Measurements from ENCODE around the gene PLA2G4C.
A peak's percentile ranks its signal among the peaks of the same experiment; 100 is the strongest.
"Not testable (repeated sequence)": the region's sequence is repeated elsewhere in the genome, so short reads cannot be mapped to it uniquely, and the experiment has no call there.

PLA2G4C gene

DNA sequence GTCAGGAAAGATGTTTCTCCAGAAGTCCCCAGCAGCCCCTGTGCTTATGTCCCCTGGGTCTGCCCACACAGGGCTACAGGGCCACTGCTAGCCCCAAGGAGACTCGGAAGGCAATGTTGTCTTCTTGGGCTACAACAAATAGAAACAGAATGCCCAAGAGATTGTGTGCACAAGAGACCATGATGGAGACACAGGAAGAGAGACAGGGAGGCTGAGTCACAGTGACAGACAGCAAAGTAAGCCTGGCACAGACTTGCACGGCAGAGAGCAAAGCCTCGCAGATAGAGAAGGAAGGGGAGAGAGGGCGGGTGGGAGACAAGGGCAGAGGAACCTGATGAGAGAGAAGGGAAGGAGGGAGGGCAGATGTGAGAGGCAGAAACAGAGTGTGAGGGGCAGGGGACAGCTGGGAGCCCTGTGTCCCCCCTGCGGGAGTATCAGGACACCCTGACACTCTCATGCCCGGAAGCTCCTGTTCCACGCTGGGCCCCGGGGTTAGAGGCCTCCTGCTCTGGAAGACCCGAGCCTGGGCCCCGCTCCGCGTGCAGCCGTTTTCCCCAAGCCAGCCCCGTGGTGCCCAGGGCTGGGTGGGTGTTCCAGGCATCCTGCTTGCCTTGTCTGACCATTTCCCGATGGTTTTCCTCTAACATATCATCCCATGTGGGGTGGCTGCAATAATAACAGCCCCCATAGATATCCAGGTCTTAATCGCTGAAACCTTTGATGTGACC lies 2.7 kb upstream of the PLA2G4C start:
- peak in 1 of 51 donors; percentile 21 for DNase-seq

DNA sequence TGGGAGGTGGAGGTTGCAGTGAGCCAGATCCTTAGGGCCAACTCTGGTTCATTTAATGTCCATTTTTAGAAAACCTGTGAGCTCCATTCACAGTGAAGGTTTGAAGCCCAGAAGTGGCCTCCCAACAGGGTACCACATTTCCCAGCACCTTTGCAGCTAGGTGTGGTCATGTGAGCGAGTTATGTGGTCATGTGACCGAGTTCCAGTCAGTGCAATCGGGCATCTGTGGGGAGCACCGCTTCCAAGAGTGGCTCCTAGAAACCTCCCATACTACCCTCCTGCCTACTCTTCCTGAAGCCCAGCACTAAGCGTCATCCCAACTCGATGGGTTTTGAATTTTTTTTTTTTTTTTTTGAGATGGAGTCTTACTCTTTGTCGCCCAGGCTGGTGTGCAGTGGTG lies 663 bp upstream of the PLA2G4C start:
- DNase-seq = peak in 1 of 51 donors; percentile 7

DNA sequence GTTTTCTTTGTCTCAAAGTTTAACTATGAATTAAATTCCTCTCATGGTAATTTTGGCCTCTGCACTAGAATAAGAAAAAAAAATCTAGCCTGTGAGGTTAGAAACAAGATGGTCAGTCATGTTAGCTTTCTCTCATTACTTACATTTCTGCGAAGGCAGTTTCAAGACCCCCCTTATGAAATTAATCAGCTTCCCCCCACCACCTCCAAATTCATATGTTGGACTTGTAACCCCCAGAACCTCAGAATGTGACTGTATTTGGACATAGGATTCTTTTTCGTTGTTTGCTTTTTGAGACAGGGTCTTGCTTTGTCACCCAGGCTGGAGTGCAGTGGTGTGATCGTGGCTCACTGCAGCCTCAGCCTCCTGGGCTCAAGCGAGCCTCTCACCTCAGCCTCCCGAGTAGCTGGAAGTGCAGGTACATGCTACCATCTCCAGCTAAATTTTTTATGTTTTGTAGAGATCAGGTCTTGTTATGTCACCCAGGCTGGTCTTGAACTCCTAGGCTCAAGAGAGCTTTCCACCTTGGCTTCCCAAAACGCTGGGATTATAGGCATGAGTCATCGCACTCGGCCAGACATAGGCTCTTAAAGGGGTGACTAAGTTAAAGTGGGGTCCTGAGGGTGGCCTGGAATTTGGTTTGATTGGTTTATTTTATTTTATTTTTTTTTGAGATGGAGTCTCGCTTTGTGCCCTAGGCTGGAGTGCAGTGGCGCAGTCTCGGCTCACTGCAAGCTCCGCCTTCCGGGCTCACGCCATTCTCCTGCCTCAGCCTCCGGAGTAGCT lies 1.4 kb downstream of the PLA2G4C start:
- DNase-seq = no peak

DNA sequence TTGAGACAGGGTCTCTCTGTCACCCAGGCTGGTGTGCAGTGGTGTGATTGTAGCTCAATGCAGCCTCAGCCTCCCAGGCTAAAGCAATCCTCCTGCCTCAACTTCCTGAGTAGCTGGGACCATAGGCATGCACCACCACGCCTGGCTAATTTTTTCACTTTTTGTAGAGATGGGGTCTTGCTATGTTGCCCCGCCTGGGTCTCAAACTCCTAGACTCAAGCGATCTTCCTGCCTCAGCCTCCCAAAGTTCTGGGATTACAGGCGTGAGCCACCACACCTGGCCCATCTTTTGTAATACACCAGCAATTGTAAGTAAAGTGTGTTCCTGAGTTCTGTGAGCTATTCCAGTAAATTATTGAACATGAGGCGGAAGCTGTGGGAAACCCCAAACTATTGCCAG lies 6.7 kb downstream of the PLA2G4C start:
- no peak for DNase-seq

DNA sequence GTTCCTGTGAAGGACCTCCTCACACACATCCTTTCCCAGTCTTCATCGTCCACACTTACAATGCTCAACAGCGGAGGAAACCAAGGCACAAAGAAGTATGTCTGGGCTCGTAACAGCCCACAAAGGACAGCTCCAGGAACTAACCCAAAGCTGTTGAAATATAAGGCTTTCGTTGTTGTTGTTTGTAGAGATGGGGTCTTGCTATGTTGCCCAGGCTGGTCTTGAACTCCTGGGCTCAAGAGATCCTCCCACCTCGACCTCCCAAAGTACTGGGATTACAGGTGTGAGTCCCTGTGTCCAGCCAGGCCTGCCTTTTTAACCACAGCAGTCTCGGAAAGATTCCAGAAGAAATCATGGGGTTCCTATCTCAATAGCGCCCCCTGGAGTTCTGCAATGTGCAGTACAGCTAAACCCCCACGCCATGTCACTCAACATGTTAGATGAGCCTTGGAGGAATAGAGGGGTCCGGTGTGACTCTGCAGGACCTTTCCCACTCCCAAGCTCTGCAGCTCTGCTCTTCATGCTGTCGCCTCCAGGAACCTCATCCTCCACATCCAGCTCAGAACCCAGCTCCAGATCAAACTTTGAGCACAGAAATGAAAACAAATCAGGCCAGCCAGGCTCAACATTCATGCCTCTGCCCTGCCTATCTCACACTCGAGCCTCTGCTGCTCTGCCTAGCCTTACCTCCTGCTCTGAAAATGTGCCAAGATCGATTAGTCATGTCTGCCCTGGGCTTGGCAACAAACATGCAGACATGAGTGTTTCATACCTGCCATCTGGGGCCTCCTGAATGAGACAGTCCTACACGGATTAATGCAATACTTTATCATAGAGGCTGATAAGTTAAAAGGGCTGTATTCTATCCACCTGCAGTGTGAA lies 7.5 kb downstream of the PLA2G4C start:
- no peak for DNase-seq

DNA sequence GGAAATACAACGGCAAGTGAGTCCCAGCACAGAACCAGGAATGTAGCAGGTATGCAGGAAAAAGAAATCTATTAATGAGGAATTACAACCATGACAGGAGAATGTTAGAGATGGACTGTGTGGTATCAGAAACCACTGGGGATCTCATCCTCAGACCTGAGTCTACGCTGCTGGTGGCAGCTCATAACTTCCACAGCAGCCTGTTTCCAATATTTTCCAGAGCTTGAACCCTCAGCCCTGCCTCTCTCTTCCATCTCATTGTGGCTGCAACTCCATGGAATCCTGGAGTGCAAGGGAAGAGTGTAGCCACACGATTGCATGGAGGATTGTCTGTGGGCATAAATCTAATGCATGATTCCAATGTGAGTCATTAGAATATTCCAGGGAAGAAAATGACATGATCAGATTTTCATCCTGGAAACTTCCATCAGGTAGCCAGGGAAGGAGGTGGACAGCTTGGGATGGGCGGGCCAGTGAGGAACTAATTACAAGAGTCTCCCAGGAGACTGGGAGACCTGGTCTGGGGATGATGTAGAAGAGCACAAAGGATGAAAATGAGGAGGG lies 14.9 kb downstream of the PLA2G4C start:
- no peak for DNase-seq

DNA sequence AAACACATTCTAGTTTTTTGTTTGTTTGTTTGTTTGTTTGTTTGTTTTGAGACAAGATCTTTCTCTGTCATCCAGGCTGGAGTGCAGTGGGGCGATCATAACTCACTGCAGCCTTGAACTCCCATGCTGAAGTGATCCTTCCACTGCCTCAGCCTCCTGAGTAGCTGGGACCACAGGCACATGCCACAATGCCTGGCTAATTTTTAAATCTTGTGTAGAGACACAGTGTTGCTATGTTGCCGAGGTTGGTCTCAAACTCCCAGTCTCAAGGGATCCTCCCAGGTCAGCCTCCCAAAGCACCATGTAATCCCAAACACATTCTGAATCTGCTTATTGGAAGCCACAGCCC lies 15.8 kb downstream of the PLA2G4C start:
- no peak for DNase-seq

DNA sequence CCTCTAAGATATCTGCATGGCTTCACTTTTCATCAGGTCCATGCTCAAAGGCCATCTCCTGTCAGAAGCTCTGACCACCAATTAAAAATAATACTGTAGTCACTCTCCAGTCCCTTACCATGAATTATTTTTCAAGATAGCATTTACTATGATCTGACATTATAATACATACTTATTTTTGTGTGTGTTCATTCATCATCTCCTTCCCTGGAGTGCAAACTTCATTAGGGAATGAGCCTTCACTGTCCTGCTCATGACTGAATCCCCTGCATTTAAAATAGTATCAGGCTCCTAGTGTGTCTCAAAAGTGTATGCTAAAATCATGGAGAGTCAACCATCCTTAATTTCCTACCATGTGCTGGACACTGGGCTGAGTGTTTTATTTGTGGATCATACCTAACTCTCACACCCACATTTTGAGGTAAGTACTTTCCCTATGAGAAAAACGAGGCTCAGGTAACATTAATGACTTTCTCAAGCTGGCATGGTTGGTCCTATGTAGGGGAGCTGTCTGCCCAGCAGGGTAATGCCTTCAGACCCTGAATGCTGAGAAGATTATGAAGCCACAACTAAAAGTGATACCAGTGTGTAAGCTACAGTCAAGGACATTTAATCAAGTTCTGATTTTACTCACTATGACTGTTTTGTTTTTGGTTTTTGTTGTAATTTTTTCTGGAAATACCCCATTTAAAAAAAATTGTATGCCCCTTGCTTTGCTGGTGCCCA lies 16.3 kb downstream of the PLA2G4C start:
- DNase-seq = no peak

DNA sequence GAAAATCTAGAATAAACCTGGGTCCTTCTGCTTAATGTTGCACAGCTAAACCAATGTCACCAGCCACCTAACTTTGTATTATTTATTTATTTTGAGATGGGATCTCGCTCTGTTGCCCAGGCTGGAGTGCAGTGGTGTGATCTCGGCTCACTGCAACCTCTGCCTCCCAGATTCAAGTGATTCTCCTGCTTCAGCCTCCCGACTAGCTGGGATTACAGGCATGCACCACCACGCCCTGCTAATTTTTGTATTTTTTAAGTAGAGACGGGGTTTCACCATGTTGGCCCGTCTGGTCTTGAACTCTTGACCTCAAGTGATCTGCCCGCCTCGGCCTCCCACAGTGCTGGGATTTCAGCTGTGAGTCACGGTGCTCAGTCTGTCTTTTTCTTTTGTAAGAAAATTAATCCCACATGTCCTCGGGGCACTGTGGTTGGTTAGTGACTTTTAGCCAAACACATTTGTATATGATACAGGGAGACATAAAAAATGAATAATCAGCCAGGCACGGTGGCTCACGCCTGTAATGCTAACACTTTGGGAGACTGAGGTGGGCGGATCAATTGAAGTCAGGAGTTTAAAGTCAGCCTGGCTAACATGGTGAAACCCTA lies 19.4 kb downstream of the PLA2G4C start:
- DNase-seq = not testable (repeated sequence)

DNA sequence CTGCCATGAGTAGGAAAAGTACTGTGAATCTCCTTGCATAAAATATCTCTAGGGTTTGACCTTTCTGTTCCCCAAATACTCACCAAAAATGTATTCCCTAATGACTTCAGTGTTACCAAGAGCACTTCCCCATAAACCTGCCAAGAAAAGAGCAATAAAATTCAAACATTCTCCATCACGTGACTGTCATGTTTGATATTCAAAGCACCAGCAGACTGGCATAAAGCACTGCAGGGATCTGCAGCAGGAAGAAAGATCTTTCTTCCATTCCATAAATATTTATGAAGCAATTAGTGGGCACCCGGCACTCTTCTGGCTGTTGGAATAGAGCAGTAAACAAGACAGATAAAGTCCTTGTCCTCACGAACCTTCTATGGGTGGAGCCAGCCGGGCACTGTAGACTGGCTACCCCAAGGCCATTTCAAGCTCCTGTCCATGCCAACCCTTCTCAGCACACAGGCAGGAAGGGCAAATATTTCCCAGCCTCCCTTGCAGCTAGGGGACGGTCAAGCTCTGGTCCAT lies 20.3 kb downstream of the PLA2G4C start:
- DNase-seq = peak in 1 of 51 donors; percentile 9

DNA sequence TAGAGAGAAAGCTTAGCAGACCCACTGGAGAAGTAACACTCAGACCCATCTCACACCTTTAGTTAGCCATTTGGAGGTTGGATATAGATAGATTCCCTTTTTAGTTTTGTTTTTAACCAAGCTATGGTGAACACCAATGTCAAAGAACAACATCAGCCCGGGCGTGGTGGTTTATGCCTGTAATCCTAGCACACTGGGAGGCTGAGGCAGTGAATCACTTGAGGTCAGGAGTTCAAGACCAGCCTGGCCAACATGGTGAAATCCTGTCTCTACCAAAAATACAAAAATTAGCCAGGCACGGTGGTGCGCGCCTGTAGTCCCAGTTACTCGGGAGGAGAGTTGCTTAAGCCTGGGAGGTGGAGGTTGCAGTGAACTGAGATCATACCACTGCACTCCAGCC lies 21.6 kb downstream of the PLA2G4C start:
- DNase-seq = not testable (repeated sequence)

DNA sequence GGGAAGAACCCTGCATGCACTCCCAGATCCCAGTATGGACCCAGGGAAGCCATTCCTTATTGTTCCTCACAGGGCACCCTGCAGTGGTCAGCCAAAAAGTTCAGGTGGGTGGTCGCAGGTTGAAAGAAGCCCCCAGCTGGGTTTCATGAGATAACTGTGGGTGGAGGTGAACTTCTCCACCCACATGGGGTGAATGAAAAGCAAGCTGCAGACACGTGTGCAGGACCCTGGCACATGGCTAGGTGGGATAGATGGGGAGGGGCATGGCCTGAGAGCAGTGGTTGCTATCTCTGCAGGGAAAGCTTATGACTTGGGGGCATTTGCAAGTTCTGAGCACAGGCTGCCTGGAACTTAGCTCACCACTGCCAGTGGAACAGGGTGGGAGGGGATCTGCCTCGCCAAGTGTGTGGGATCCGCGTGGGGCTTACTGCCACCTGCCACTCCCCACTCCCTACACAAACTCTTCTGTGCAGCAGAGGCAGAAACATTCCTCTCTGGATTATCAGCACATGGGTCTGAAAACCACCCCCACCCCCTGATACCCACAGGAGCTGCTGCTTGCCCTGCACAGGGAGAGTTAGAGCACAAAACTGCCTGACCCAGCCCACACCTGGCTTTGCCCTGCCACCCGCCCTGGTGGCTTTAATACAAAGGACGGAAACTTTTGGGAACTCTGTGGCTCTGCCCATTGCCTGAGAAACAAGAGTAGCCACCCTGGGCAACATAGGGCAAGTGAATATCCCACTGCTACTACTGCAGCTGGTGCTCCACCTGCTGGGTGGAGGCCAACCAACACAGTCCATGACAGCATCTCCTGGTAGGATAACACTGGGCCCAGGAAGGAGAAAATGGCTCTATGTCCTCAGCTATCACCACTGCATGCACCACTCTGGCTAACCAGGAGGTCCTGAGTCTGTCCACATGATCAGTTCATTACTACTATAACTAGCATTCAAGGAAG lies 24.4 kb downstream of the PLA2G4C start:
- DNase-seq = no peak

DNA sequence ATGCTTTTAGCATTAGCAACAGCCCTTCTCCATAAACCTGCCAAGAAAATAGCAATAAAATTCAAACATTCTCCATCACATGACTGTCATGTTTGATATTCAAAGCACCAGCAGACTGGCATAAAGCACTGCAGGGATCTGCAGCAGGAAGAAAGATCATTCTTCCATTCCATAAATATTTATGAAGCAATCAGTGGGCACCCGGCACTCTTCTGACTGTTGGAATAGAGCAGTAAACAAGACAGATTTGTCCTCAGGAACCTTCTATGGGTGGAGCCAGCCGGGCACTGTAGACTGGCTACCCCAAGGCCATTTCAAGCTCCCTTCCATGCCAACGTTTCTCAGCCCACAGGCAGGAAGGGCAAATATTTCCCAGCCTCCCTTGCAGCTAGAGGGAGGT lies 25.5 kb downstream of the PLA2G4C start:
- DNase-seq = peak in 1 of 51 donors; percentile 4

DNA sequence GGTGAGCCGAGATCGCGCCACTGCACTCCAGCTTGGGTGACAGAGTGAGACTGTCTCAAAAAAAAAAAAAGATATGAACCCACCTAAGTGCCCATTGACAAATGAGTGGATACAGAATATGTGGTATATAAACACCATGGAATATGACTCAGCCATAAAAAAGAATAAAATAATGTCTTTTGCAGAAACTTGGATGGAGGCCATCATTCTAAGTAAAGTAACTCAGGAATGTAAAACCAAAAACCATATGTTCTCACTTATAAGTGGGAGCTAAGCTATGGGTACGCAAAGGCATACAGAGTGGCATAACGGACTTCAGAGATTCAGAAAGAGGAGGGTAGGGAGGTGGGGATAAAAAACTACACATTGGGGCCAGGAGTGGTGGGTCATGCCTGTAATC lies 29.5 kb downstream of the PLA2G4C start:
- no peak for DNase-seq

DNA sequence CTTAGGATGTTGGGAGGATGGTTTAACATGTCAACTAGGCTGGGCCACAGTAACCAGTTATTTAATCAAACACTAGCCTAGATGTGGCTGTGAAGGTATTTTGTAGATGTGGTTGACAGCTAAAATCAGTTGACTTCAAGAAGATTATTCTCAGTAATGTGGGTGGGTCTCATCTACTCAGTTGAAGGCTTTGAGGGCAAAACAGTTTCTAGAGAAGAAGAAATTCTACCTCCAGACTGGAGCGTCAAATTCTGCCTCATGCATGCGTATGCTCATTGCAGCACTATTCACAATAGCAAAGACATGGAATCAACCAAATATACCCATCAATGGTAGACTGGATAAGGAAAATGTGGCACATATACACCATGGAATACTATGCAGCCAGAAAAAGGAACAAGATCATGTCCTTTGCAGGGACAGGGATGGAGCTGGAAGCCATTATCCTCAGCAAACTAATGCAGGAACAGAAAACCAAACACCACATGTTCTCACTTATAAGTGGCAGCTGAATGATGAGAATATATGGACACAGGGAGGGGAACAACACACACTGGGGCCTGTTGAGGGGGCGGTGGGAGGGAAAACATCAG lies 40.3 kb downstream of the PLA2G4C start:
- DNase-seq = not testable (repeated sequence)

DNA sequence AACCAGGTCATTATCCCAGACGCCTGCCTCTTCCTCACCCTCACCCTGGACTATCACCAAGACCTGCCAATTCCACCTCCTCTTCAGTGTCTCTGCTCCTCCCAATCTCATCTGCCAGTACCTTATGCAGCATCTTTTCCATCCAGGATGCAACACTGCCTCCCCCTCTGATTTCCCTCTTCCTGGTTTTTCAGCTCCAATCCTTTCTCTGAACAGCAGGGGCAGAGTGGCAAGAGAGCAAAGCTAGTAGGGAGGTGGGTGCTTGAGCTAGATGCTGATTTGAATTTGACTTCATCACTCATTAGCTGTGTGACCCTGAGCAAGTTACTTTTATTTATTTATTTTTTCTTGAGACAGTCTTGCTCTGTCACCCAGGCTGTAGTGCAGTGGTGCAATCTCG lies 41.2 kb downstream of the PLA2G4C start:
- no peak for DNase-seq

DNA sequence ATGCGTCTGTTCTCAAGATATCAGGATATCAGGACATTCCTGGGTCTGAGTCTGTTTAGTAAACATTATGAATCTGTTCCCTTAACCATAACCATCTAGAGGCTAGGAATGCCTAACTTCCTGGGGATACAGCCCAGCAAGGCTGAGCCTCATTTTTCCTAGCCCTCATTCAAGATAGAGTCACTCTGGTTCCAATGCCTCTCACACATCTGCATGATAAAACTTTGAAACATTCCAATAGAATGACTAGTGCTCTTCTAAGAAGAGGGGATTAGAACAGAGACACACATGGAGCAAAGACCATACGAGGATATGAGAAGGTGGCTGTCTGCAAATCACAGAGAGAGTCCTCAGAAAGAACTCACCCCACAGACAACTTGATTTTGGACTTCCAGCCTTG lies 46.1 kb downstream of the PLA2G4C start:
- no peak for DNase-seq

All from hypothalamus (tissue), 51 donors.